Measurements from ENCODE around the gene MRPS7. TPM values are rescaled to one million over a fixed set of nuclear protein-coding genes. Genes with fewer than 3 reads are reported as not detected.
"Not testable (repeated sequence)": the region's sequence is repeated elsewhere in the genome, so short reads cannot be mapped to it uniquely, and the experiment has no call there.

The MRPS7 gene
- total RNA-seq, 1 donor from 2014 or later = 67.6 TPM

DNA sequence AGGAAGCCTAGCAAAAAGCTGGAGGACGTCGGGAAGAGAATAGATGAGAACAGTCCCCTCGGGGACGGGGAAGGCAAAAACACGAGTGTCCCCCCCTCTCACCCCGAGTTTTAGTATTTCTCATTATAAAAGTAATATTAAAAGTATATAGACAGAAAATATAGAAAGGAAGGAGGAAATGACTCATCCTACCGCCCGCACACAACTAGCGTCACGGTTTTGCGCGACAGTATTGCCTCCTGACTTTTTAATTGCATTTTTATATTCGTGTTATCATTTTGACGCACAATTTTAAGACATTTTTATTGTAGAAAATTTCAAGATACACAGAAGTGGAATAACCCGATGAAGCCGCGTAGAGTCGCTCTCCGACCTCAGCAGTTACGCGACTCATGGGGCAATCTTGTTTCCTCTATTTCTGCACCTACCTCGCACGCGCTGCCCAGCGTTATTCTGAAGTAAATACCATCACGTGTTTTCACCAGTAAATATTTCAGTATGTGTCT is 28.2 kb downstream of the MRPS7 start:
- POLR2A ChIA-PET = interaction anchor here (0.5 to 17.5 kb wide), 49 partner anchors 8 to 490 kb away, joined by 3 to 1048 read pairs (median 5); partner anchors contain the start of genes CDR2L, FDXR, GALK1 and GGA3
- Mint-ChIP-seq H3K9me3 (no peaks in the 10 kb centered on the region), H3K36me3 (ENCODE audit: low read depth) (peaks cover 32% of the 10 kb centered on the region), H3K4me3 (peak overlapping the region; percentile 94), H3K27ac (peak overlapping the region; percentile 100), H3K27me3 (no peaks in the 10 kb centered on the region), H3K4me1 (peaks cover 58% of the 10 kb centered on the region)
- TF ChIP-seq, protein P1, sequence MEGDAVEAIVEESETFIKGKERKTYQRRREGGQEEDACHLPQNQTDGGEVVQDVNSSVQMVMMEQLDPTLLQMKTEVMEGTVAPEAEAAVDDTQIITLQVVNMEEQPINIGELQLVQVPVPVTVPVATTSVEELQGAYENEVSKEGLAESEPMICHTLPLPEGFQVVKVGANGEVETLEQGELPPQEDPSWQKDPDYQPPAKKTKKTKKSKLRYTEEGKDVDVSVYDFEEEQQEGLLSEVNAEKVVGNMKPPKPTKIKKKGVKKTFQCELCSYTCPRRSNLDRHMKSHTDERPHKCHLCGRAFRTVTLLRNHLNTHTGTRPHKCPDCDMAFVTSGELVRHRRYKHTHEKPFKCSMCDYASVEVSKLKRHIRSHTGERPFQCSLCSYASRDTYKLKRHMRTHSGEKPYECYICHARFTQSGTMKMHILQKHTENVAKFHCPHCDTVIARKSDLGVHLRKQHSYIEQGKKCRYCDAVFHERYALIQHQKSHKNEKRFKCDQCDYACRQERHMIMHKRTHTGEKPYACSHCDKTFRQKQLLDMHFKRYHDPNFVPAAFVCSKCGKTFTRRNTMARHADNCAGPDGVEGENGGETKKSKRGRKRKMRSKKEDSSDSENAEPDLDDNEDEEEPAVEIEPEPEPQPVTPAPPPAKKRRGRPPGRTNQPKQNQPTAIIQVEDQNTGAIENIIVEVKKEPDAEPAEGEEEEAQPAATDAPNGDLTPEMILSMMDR (IDR thresholded peaks at IDR 0.05) = no peak
- ATAC-seq (ENCODE audit: low read depth) (peak; percentile 25), DNase-seq (peak; percentile 39)
- CTCF ChIA-PET = interaction anchor here (0.6 to 4.9 kb wide), 26 partner anchors 8 to 464 kb away, joined by 3 to 49 read pairs (median 6); partner anchors contain the start of genes GGA3, GRB2, MIF4GD and MRPS7
- intact Hi-C loops (cut with micrococcal nuclease) = loop anchor here (1.0 to 10.0 kb wide), 14 partner anchors 7 to 975 kb away; partner anchors contain the start of genes GGA3, GRB2, MIF4GD and MRPS7

GRCh38 chr17:75292810-75293448 is 31.2 kb downstream of the MRPS7 start:
- not testable (repeated sequence) for DNase-seq; H3K27me3 Mint-ChIP-seq; H3K9me3 Mint-ChIP-seq; H3K4me3 Mint-ChIP-seq; ATAC-seq (ENCODE audit: low read depth)
- CTCF ChIA-PET = interaction anchor here (4.9 kb wide), 1 partner anchor 28 kb away, joined by 49 read pairs; no protein-coding TSS in a partner anchor
- peaks cover 77% of the 10 kb centered on the region for H3K4me1 Mint-ChIP-seq
- H3K27ac Mint-ChIP-seq = peak overlapping the region; percentile 100
- POLR2A ChIA-PET = interaction anchor here (0.5 to 17.5 kb wide), 7 partner anchors 9 to 394 kb away, joined by 3 to 1048 read pairs (median 5); partner anchors contain the start of genes GRB2 and MIF4GD
- intact Hi-C loops (cut with micrococcal nuclease) = loop anchor here (10.0 kb wide), 1 partner anchor 972 kb away; the partner anchor contains the start of gene UBALD2
- peaks cover 11% of the 10 kb centered on the region for H3K36me3 Mint-ChIP-seq (ENCODE audit: low read depth)

- H3K27me3 Mint-ChIP-seq = no peaks in the 10 kb centered on the region
- ATAC-seq (ENCODE audit: low read depth) (peak; percentile 64), DNase-seq (peak; percentile 46)
- no peaks in the 10 kb centered on the region for H3K36me3 Mint-ChIP-seq (ENCODE audit: low read depth)
- CTCF ChIA-PET = interaction anchor here (0.8 to 4.1 kb wide), 6 partner anchors 16 to 110 kb away, joined by 3 to 54 read pairs (median 4); partner anchors contain the start of genes GRB2 and MIF4GD
- H3K27ac Mint-ChIP-seq = peak overlapping the region; percentile 100
- POLR2A ChIA-PET = interaction anchor here (0.5 to 17.5 kb wide), 28 partner anchors 10 to 1233 kb away, joined by 3 to 1048 read pairs (median 4); partner anchors contain the start of genes GGA3, GRB2, MIF4GD and MRPS7
- intact Hi-C loops (cut with micrococcal nuclease) = loop anchor here (1.0 to 10.0 kb wide), 3 partner anchors 34 to 969 kb away; partner anchors contain the start of genes GGA3, MRPS7, UBALD2 and UNK
- no peaks in the 10 kb centered on the region for H3K9me3 Mint-ChIP-seq
- peaks cover 77% of the 10 kb centered on the region for H3K4me1 Mint-ChIP-seq
- H3K4me3 Mint-ChIP-seq = peak overlapping the region; percentile 76
- TF ChIP-seq, protein P1 (IDR thresholded peaks at IDR 0.05) = no peak
Observed at GRCh38 chr17:75295201-75296158, 33.8 kb downstream of the MRPS7 start.

GRCh38 chr17:75300280-75300679 is 38.6 kb downstream of the MRPS7 start:
- ChIA-PET POLR2A (interaction anchor here (1.1 to 17.5 kb wide), 2 partner anchors 17 to 105 kb away, joined by 4 to 1048 read pairs; partner anchors contain the start of gene GRB2), CTCF (no interaction called here)
- ATAC-seq (ENCODE audit: low read depth) (no peak), DNase-seq (no peak)
- H3K27ac Mint-ChIP-seq = peak overlapping the region; percentile 50
- TF ChIP-seq, protein P1 (IDR thresholded peaks at IDR 0.05) = no peak
- intact Hi-C loops (cut with micrococcal nuclease) = no loop called here
- no peak overlapping the region for H3K4me3 Mint-ChIP-seq
- H3K27me3 Mint-ChIP-seq = no peaks in the 10 kb centered on the region
- no peaks in the 10 kb centered on the region for H3K9me3 Mint-ChIP-seq
- H3K36me3 Mint-ChIP-seq (ENCODE audit: low read depth) = peaks cover 4% of the 10 kb centered on the region
- H3K4me1 Mint-ChIP-seq = peaks cover 46% of the 10 kb centered on the region

DNA sequence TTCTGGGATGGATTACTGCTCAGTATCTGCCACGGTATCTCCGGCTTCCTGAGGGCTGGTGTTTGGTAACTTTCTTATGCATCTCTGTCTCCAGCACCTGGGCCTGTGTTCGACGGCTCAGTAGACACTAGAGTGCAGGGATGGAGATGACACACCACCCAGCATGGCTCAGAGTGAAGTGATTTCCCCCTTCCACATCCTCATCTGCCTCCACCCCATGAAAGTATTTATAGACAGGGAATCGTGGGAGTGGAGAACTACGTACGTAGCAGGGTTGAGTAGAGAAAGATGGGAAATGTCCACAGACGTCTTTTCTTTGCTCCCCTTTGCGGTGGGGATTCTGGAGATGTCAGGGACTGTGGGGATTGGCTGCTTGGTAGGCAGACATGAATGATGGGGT is 39.4 kb downstream of the MRPS7 start:
- CTCF ChIA-PET = interaction anchor here (1.2 kb wide), 1 partner anchor 111 kb away, joined by 3 read pairs; no protein-coding TSS in a partner anchor
- no peak overlapping the region for H3K4me3 Mint-ChIP-seq
- peaks cover 40% of the 10 kb centered on the region for H3K4me1 Mint-ChIP-seq
- no peaks in the 10 kb centered on the region for H3K9me3 Mint-ChIP-seq
- no peaks in the 10 kb centered on the region for H3K27me3 Mint-ChIP-seq
- peak overlapping the region; percentile 82 for H3K27ac Mint-ChIP-seq
- intact Hi-C loops (cut with micrococcal nuclease) = no loop called here
- ATAC-seq (ENCODE audit: low read depth) = no peak
- TF ChIP-seq, protein P1 (IDR thresholded peaks at IDR 0.05) = no peak
- H3K36me3 Mint-ChIP-seq (ENCODE audit: low read depth) = peaks cover 4% of the 10 kb centered on the region
- no peak for DNase-seq
- POLR2A ChIA-PET = interaction anchor here (17.5 kb wide), 1 partner anchor 16 kb away, joined by 1048 read pairs; no protein-coding TSS in a partner anchor
